ENCODE data around the gene COQ9. TPM values are rescaled to one million over a fixed set of nuclear protein-coding genes. Genes with fewer than 3 reads are reported as not detected.

Gene COQ9
- total RNA-seq, 1 experiment from 2014 or later: 32.9 TPM

GRCh38 chr16:57483725-57484514 lies 36.6 kb downstream of the COQ9 start:
- Histone ChIP-seq H3K9ac (ENCODE audit: extremely low read depth, insufficient read length, low read length) (no peak overlapping the region), H2AK5ac (ENCODE audit: insufficient read length, low read length) (no peak overlapping the region), H4K20me1 (ENCODE audit: control insufficient read depth, insufficient read depth, insufficient read length) (no peaks in the 10 kb centered on the region), H3K18ac (ENCODE audit: insufficient read length, low read depth, low read length) (no peak overlapping the region), H2BK120ac (ENCODE audit: low read depth, low read length, poor library complexity, severe bottlenecking) (no peak overlapping the region), H3K4me2 (ENCODE audit: insufficient read depth, insufficient read length, low read length) (no peak overlapping the region), H2BK5ac (ENCODE audit: insufficient read length, low read length) (no peak overlapping the region), H3K14ac (ENCODE audit: insufficient read depth, low read length) (no peak overlapping the region), H3K79me2 (ENCODE audit: insufficient read depth, low read length) (no peaks in the 10 kb centered on the region), H3K79me1 (ENCODE audit: insufficient read depth, low read depth, low read length, poor library complexity, severe bottlenecking) (peaks cover 5% of the 10 kb centered on the region), H3K27ac (ENCODE audit: insufficient read length, low read depth, low read length) (no peak overlapping the region), H4K8ac (replicated peaks; ENCODE audit: insufficient read length, low read depth, low read length) (no peak overlapping the region), H3K9me3 (ENCODE audit: control insufficient read depth, low read depth, low read length) (no peaks in the 10 kb centered on the region), H3K4me1 (ENCODE audit: insufficient read depth, low read length) (peaks cover 2% of the 10 kb centered on the region; the same call in 1 of the 2 replicates), H2BK20ac (ENCODE audit: low read depth, low read length, poor library complexity, severe bottlenecking) (no peak overlapping the region), H2BK15ac (ENCODE audit: low read depth, low read length) (no peak overlapping the region), H3K23me2 (ENCODE audit: insufficient read length, low read depth, low read length, poor library complexity, severe bottlenecking) (peaks cover 22% of the 10 kb centered on the region), H4K5ac (ENCODE audit: insufficient read length, low read depth, low read length) (no peak overlapping the region), H3K27me3 (ENCODE audit: insufficient read depth, low read length) (no peaks in the 10 kb centered on the region), H3T11ph (ENCODE audit: low read length) (no peak overlapping the region), H3K23ac (ENCODE audit: insufficient read length, low read depth, low read length) (no peak overlapping the region), H4K91ac (ENCODE audit: insufficient read length, low read depth, low read length) (no peak overlapping the region), H2AFZ (ENCODE audit: low read length) (no peak overlapping the region), H3K56ac (ENCODE audit: insufficient read length, low read depth, low read length) (no peak overlapping the region), H2BK12ac (ENCODE audit: insufficient read length, low read depth, low read length) (no peak overlapping the region), H3K4ac (ENCODE audit: low read depth, low read length) (no peak overlapping the region)
- peaks cover 0 to 2% (median 0%) of the 10 kb centered on the region in 3 experiments; a peak in 2 of 7 replicates for H3K36me3 Mint-ChIP-seq (ENCODE audit: insufficient read depth in 1 of 3, low read depth in 3 of 3)
- no peak overlapping the region for H3K27ac Mint-ChIP-seq
- TF ChIP-seq CTCF (conservative IDR thresholded peaks at IDR 0.05): no peak
- 0 out of 5 replicates have a peak overlapping the region, but pooled peaks of 1 of the 2 experiments have one; percentile 20 for H3K4me3 Mint-ChIP-seq
- no CpG with 5 or more reads among the region's 19 CpGs for WGBS (ENCODE audit: extremely low coverage, insufficient read length, low lambda C conversion rate)
- peaks cover 30 to 45% of the 10 kb centered on the region in 2 experiments for H3K4me1 Mint-ChIP-seq
- H3K27me3 Mint-ChIP-seq (ENCODE audit: low read depth): peaks cover 31% of the 10 kb centered on the region
- DNase-seq: no peak
- H3K9me3 Mint-ChIP-seq: peaks cover 2 to 7% of the 10 kb centered on the region in 2 experiments; a peak in 3 of 5 replicates

All from H9 (cell line).